H4 (cell line): ENCODE results near the gene ANO3. TPM values are rescaled to one million over a fixed set of nuclear protein-coding genes. Genes with fewer than 3 reads are reported as not detected.
A peak's percentile ranks its signal among the peaks of the same experiment; 100 is the strongest.

Experiments used
- DNase-seq: peaks from one replicate; pipeline ENCODE4 v3.0.0-alpha.2; 2015; ENCODE audit warnings: low spot score
- total RNA-seq: library from RNA; depleted of rRNA; stranded (reverse); fragments of >200 nt; shearing (Covaris generic); gene quantifications from 2 replicates; pipeline ENCODE4 v1.2.3, GENCODE V29; 2014

The ANO3 gene
- total RNA-seq, 1 experiment from 2014 or later = 0.45 TPM

DNA sequence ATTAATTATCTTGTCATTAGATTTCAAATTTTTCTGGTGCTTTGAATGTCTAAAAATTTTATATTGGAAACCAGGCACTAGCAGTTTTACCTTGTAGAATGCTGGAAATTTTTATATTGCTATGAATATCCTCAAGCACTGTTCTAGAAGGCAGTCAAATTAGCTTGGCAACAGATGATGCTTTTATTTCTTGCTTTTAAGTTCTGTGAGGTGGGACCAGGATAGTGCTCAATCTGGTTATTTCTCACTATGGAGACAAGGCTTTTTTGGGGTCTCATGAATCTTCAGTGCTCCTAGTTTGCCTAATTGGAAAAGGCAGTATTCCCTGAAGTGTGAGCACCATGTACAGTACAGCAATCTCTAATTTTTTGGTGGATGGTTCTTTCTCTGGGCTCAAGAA is 27.1 kb downstream of the ANO3 start:
- no peak for DNase-seq

DNA sequence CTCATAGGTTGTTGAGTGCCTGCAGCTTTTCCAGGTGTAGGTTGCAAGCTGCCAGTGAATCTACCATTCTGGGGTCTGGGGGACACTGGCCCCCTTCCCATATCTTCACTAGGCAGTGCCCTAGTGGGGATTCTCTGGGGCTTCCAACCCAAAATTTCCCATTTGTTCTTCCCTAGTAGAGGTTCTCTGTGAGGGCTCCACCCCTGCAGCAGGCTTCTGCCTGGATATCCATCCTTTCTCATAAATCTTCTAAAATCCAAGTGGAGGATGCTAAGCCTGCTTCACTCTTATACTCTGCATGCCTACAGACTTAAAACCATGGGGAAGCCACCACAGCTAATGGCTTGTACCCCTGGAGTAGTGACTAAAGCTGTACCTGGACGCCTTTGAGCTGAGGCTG is 33.4 kb downstream of the ANO3 start:
- no peak for DNase-seq

DNA sequence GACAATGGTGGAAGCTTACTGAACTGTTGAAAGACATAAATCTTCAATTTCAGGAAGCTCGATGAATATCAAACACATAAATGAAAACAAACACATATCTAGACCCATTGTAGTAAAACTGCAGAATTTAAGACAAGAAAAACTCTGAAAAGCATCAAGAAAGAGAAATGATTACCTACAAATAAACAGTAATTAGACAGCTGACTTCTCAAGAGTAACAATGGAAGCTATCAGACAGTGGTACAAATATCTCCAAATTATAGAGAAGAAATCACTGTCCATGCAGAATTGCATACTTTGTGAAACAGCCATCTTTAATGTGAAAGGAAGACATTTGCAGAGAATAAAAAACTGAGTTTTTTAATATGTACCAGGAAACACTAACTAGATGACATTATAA is 45.7 kb downstream of the ANO3 start:
- no peak for DNase-seq

DNA sequence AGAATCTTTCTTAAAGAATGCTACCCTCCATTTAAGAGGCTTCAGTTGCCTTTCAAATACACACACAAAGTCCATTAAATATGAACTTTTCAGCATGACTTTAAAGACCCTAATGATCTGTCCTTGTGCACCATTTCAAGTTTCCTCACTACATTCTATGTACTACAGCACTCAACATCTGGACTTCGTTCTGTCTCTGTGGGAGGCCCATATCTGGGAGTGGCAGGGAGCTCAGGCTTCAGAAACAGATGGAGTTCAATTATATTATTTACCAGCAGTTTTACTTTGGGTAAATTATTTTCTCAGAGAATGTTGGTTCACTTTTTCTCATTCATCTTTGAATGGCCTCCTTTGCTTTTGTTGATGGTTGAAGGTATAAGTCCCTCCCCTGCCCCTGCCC is 67.4 kb downstream of the ANO3 start:
- DNase-seq = no peak

DNA sequence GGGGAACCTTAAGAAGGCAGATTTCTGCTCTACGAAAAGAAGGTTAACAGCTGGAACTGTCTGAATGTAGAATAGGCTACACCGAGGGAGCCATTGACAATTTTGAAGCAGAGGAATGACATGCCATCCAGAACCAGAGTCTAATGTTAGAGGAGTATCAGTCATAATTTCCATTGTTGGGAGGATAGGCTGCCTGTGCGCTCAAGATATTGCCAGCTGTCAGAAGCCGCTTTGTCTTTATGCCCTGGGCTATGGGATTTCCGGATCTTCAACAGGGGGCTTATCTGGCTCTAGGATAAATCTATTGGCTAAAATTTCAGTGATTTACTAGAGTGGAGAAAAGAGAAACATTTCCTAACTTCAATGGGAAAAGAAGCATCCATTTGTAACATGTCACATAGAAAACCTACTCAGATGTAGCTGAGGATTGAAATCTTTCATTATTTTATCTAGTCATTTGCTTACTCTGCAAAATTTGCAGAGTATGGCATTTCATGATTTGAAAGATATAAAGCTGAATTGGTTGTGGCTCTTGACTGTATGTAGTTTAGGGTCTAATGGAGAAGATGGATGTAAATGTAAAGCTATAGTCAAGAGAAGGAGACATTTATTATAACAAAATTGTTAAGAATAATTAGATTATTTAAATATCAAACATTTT is 78.9 kb downstream of the ANO3 start:
- DNase-seq = no peak

DNA sequence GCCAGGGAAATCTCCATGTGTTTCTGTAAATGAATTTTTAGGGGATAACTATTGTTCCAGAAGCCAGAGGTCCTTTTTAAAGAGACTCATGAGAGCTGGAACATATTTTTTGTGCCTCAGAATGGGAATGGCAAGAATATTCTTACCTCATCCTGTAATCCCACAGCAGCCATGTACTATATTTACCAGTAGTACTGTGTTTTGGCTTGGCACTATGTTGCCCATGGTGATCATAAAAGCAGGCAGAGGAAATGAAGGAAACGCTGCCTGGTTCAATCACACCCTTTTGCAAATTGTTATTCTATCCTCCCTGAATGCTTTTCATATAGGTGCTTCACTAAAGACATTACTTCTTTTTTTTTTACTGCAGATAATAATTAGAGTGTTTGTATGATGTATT is 81.0 kb downstream of the ANO3 start:
- DNase-seq = no peak

DNA sequence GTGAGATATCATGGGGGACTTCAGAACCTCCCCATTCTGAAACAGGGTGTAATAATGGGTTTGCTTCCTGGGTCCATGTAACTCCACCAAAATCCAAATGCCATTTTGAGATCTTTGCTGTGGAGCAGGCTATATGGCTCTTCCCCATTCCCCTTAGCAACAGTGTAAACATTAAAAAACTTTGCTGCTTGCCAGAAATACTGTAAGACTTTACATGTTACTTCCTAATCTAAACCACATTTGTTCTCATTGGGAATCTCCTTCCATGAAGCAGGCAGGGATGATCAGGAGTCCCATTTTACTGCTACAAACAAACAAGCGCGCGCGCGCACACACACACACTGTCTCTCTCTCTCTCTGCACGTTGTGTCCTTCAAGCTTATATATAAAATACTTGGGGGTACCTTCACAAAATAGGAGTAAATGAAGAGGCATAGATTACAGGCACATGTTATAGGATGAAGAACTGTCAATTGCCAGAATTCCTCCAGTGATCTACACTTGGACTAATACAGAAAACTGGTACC is 86.5 kb downstream of the ANO3 start:
- DNase-seq = no peak

DNA sequence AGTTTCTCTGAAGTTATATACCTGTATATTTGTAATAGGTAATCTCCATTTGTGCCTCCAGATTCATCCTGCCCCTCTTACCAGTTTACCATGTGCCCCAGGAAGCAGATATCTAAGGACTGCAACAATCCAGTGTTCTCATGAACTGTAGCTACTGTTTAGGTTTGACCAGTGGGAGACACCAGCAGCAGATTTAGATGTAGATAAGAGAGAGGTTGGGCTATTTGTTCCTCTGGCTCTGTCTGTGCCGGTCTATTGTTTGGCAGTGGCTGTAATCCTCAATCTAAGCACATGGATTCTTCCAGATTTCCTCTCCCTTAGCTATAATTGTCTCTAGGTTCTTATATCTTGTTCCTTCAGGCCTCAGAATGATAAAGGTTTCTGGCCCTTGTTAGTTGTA is 88.4 kb downstream of the ANO3 start:
- no peak for DNase-seq

DNA sequence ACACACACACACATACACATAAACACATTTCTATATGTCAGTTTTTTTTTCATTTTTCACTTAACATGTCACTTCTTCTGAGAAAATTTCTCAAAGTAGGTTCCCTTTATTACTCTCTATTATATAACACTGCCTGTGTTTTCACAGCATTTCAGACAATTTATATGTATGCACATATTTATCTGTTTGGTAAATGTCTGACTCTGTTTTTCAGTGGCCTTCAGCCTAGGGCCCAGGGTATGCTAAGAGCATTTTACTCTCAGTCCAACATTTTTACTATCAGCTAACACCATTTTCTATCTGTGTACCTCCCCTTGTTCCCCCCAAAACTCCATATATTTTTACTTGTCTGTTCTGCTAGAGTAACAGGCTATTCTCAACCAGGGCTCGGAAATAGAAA is 92.3 kb downstream of the ANO3 start:
- DNase-seq = no peak

DNA sequence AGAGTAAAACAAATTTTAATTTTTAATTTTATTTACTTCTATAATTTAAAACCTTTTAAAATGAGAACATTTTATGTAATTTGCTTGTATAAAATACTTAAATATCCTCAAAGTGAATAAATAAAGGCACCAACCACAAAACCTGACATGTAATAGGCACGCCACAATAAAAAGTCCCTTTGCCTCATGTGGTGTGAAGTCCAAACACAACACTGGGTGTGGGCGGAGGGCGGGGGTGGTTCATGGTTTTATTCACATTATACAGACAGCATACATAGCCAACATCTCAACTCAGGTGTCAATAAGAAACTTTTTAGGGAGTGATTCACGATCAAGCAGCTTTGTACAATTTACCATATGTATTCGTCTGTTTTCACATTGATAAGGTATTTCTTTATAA is 107.9 kb downstream of the ANO3 start:
- DNase-seq = no peak

DNA sequence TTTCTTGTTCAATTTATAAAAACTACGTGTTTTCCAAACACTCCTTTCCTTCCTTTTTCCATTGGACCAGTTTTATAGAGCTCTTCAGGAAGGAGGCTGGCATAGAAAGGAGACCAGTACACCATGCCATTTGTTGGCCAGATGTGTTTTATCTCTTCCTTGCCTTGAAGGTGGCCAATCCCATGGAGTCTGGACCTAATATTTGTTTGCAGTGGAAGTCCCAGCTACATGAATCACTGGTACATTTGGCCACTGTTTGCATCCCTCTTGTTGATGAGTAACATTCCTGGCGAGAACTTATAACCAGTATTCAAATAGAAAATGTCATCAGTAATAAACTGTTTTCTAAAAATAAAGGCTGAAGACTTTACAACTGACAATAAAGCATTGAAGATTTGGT is 110.2 kb downstream of the ANO3 start:
- peak; percentile 62 for DNase-seq

DNA sequence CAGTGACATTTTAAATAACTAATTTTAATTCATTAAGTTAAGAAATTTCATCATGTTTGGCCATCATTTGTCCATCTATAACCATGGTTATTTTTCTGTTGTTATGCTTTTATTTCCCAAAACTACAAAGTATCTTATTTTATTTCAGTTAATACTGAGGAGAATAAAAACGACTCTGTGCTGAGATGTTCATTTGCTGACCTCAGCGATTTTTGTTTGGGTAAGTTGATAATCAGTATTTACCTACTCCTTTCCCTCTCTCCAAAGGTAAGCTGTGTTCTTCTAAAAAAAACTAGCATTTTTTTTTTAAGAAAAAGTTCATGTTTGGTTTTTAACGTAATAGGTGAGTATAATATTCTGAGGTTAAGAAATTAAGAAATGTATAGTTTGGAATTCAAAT is 111.7 kb downstream of the ANO3 start:
- no peak for DNase-seq

DNA sequence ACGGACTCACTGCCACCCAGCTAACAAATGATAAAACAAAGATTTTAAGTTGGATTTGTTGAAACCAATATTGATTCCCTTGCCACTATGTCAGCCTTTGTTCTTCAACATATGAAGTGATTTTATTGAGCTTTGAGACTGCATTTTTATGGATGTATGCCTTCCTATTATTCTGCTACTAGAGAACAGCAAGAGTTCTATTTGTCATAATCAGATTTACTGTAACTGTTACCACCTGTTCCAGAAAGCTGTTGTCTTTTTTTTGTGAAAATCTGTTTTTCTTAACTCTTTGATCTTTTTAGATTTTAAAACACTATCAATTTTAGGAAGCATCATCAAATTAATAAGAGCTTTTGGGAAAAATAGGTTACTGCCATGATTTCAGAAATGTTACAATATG is 125.7 kb downstream of the ANO3 start:
- DNase-seq = no peak

DNA sequence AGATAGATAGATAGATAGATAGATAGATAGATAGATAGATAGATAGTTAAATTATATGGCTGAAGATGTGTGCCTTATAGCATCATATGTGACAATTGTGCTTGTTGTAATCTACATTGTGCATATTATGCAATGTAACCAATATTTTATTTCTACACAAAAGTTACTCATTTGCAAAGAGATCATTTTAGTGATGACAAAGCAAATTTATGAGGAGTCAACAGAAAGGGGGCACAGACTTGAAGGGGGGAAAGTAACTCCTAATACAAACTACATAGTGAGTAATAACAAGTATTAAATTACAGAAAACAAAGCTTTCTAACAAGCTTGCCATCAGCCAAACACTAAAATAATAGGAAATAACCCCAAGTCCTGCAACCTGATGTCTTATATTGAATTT is 133.3 kb downstream of the ANO3 start:
- DNase-seq = no peak

DNA sequence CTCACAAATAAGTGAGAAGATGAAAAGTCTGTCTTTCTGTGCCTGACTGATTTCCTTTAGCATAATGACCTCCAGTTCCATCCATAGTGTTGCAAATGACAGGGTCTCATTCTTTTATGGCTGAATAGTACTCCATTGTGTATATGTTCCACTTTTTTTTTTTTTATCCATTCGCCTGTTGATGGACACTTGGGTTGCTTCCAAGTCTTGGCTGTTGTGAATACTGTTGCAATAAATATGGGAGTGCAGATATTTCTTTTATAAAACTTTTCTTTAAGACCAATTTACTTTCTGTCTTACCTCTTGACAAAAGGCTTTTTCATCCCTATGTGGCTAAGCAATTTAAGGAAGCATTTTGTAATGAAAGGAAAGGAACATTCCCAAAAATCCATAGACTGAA is 135.6 kb downstream of the ANO3 start:
- no peak for DNase-seq

DNA sequence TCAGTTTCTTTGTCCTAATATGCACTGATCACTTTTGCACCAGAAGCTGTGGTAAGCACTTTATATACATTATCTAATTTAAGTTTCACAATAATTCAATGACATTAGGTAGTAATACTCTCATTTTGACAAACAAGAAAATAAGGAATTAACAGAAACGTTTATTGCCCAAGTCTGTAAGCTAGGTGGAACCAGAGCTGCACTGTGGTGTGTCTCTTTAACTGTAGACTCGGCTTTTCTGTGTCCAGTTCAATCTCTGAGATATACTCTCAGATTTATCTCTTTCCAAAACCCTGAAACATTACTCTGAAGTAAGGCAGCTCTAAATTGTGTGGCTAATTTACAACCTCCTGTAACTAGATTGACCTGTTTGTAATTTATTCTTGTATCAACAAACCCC is 139.1 kb downstream of the ANO3 start:
- DNase-seq = no peak

DNA sequence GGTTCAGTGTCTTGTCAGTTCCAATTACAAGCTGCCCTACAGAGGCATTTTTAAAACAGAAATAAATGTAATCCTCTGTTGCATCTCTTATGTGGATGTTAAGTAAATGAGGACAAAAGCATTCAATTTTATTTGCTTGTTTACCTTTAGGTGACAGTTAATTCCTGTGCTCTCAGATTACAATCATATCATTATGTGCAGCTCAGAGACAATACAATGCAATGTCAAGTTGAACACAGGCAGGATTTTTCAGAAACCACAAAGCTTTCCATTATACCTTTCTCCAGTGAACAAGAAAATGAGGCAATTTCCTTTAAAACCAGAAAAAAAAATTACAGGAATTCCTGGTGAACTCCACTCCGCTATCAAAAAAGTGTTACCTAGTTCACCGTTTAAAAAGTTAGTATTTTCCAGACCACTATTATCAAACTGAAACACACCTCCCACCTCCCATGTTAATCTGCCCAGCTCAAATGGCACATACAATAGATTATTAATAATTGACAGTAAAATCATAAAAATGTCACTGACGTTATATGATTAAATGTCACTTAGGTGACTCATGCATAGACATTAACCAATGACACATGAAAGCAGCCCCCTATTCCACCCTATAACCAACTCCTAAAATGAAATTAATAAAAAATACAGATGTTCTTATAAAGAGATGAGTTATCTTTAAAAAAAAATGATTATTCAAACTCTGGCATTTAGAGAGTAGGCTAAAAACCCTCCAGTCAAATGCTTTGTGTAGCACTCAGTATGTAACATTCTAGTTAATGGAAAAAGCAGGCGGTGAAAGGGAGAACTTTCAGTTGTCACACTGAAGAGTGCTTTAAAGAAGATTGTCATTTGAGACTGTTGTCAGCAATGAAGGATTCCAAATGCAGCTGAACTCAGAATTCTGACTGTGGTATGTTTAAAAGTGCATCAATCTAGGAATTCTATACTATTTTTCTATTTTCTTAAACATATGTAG is 141.6 kb downstream of the ANO3 start:
- DNase-seq = peak; percentile 12

DNA sequence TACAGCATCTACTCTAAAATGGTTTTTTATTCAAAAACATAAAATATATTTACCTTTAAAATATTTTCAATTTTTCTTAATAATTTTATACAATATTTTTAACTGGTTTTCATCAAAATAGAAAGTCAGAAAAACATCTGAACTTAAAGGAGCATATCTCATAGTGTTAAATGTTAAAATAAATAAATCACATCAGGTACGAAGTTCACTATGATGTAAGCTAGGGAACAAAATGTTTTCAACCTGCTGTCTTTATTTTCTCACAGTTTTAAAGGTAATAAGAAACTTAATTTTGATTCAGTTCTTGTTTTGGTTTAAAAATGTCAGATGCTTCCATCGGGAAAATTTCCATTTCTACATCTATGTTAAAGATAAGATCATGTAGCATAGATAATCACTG is 142.5 kb downstream of the ANO3 start:
- DNase-seq = no peak

DNA sequence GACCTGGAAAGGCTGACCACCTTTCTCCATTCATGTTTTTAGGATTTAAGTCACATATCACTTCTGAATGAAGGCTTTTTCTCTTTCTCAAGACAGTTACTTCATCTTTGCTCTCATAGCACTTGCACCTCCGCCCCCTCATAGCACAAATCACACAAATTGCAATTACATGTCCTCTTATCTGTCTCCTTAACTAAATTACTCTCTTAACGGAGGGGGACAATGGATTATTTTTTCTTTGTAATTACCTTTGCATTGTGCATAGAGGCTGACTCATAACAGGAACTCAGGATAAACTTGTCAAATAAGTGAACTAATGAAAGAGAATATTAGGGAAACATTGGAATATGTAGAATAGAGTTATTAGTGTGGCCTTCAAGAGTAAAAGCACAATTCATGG is 145.5 kb downstream of the ANO3 start:
- DNase-seq = no peak

DNA sequence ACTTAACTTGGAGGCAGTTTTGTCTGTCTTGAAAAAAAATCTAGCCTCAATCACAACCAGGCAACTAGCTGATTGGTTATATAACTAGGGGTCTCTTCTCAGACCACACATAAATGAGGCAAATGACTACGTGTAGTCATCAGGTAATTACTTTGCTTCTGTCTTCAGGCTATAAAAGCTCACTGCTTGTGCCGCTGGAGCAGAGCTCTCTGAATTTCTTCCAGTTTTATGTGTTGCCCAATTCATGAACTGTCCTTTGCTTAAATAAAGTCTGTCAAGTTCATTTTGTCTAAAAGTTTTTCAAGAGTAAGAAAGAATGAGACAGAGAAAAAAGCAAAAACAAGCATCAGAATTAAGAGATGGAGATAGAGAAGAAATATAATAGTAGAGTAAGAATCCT is 146.8 kb downstream of the ANO3 start:
- DNase-seq = no peak

DNA sequence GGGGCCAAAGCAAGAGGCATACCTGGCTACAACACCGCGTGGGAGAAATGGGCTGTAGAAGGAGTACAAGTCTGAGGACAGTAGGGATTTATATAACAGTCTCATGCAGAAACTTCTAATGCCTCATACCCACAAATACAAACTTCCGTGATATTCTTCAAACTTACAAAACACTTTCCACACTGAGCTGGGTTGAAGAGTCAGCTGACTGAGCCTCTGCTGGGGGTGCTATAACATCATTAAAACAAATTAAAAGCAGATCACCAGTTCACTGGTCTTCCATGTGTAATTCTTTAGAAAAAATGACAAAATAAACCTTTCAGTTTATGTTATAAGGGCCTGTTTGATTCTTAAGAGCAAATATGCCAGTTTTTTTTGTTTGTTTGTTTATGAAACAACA is 148.1 kb downstream of the ANO3 start:
- DNase-seq = no peak

DNA sequence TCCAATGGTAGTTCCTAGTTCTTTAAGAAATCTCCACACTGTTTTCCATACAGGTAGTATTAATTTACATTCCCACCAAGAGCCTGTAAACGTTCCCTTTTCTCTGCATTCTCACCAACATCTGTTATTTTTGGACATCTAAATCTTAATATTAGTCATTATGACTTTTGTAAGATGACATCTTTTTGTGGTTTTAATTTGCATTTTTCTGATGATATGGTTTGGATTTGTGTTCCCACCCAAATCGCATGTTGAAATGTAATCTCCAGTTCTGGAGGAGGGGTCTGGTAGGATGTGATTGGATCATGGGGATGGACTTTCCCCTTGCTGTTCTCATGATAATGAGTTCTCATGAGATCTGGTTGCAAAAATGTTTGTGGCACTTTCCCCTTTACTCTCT is 151.2 kb downstream of the ANO3 start:
- DNase-seq = no peak

DNA sequence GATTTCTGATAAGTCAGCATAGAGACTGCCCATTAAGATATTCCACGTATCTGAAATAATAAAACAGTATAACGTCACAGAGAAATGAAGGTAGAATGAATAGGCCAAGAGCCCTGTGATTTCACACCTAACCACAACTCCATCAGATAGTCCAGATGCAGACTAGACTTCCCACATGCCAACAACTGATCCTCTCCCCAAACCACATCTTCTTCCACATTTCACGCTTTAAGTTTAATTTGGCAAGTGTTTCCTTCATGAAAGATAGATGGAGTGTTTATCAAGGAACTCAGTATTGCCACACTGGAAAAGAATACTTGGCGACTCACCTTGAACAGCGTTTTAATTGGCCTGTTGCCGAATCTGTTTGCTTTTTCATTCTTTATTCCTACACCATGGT is 158.6 kb downstream of the ANO3 start:
- no peak for DNase-seq
